ENCODE results near the gene ZNF423.
A peak's percentile ranks its signal among the peaks of the same experiment; 100 is the strongest.
"Not testable (repeated sequence)": the region's sequence is repeated elsewhere in the genome, so short reads cannot be mapped to it uniquely, and the experiment has no call there.

The ZNF423 gene

DNA sequence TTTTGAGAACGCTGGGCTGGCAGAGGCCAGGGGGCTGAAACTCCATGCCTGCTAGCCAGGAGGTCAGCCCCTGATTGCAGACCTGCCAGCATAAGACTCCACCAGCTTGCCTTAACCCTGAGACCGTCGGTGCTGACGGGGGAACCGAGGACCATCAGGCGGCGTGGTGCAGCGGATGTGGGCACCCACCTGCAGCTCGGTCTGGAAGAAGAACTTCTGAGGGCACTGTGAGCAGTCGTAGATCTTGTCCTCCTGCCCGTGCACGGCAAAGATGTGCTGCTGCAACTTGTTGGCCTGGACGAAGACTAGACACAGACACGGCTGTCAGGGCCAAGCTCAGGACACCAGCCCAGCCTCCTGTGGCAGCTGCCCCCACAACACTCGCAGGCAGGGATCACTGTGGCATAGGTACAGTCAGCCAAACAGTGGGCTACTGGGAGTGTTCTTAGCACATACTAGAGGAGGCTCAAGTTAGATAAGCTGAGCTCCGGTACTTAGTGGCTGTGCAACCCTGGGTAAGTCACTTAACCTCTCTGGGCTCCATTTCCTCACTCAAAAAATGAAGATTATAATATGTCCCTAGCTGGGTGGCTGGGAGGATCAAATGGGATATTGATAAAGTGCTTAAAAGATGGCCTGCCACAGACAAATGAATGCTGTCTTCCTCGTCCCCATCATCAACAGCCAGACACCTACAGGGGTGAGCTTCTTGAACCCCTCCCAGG lies 332.3 kb downstream of the ZNF423 start:
- no peak for DNase-seq

DNA sequence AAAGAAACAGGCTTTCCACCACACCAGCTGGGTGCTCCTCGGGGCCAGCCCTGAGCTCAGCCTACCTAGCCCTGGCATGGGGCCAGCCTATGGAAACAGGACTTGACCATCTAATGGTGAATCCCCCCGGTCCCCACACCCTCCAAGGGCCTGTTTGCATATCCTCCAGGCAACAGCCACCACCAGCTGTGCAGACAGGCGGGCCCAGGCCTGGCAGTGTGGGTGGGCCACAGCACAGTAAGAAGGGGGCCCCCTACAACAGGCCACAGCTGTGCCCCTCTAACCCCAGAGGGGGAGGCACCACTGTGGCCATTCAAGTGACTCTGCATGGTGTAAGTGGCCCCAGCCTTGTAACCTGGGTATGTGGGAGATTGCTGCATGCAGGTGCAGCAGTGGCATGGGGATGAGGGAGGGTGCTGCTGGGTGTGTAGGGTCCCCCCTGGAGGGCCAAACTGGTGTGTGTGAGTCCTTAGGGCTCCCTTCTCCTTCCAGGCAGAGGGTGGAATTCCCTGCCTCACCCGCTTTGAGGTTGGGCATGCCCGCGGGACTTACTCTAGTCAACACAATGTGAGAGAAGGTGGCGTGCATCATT lies 334.1 kb downstream of the ZNF423 start:
- DNase-seq = peak; percentile 44

DNA sequence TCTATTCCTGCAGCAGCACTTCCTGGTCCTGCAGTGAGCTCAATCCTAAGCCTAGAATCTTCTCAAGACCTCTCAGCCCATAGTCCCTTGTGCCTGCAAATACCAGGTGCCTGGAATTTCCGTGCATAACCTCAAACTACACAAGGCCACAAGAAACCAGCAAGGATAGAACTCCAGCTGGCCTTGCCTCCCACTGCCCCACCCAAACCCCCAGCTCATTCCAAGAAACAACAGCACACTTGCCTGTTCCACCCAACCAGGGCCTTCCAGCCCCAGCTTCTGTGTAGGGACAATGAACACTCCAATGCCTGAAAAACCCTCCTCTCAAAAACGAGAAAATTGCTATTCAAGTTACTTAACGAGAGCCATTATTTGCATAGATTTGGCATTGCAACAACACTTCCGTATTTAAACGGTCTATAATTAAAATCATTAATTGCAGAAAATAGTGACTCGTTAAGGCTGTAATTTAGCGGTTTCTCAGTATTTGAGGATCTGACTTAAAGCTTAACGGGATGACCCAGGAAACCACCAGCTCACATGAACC lies 335.3 kb downstream of the ZNF423 start:
- no peak for DNase-seq

DNA sequence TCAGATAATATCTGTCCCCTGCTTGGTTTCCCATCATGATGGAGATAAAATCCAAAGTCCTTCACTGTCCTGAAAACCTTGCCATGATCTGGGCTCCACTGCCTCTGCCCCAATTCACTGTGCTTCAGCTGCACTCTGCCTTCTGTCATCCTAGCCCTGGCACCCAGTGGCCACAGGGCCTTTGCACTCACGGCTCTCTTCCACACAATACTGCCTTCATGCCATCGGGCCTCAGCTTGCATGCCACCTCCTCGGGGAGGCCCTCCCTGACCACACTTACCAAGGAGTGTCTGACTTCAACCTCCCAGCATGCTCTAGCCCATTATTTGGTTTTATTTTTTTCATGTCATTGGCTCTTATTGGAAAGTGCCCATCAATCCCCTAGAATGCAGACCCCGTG lies 336.2 kb downstream of the ZNF423 start:
- no peak for DNase-seq

DNA sequence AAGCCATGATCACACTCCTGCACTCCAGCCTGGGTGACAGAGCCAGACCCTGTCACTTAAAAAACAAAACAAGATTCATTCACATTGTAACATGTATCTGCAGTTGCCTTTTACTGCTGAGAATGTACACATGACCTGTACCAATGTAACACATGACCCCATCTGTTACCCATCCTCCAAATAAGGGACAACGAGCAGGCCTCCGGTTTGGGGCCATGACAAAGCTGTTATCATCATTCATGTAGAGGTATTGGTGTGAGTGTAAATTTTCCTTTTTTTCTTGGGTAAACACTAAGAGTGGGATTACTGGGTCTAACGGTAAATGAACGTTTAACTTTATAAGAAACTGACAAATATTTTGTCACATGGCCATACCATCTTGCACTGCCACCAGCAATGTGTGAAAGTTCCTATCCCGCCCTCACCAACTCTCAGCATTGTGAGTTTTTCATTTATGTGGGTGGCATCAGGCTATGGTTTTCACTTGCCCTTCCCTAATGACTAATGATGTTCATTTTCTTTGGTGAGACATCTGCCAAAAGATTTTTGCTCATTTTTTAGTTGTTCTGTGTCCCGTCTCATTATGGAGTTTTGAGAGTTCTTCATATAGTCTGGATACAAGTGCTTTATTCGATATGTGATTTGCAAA lies 336.8 kb downstream of the ZNF423 start:
- DNase-seq = no peak

DNA sequence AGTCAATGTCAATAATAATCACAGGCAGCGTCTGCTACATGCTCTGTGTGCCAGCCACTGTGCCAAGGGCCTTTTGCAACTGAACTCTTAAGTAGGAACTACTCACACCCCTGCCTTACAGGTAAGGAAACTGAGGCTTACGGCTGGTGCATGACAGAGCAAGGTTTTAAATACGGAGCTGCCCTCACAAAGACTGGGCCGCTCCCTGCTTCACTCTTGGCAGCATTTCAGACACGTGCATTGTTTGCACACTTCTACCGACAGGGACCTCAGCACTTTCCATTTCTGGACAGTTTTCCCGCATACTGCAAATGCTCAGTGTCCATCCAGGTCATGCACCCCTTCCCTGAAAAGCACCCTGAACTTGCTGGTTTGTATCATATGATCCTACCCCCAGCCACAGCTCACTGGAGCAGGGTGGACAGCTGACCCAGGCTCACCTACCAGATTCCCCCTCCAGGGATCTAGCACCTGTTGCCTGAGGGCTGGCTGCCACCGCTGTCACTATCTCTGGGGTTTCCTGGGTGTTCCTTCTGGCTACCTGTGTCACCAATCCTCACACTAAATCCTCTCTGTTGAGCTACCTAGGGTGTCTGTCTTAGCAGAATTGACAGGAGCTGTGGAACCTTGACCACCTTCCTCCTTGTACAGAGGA lies 339.4 kb downstream of the ZNF423 start:
- peak; percentile 19 for DNase-seq

DNA sequence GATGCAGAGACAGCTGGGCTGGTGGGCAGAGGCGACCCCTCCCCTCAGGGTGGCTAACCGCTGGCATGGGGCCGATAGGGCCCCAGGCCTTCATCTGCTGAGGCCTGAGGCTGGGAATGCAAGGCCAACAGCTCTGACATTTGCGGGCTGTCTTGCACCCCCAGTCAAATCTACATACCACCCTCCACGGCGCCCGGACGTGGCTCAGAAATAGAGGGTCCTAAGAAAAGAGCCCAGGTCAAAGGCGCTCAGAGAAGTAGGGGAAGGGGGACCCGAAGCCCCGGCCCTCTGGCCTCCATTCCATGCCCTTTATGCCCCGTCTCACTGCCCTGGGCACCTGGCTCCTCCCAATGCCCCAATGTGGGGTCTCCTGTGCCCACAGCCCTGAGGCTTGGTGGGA lies 340.1 kb downstream of the ZNF423 start:
- no peak for DNase-seq

DNA sequence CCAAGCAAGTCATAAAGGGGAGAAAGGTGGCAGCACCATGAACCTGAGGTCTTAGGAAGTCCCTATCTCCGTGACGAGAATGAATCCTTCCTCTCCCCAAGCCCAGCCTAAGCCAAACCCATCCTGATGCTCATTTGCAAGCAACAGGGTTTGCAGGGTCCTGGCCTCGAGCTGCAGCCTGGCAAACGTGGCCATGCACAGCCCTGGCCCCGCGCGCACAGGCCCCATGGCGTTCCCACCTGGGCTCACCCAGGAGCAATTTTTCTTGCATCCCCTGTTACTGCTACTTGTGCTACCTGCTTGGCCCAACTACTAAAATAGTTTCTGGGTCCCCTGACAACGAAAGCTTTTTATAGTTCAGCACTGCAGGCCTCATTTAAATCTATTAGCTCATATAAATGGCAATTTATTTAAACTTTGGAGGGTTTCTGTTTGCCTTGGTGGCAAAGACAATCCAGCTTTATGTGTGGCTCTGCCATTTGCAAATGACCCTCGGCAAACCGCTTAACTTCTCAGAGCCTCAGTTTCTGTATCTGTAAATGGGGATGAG lies 340.8 kb downstream of the ZNF423 start:
- no peak for DNase-seq

DNA sequence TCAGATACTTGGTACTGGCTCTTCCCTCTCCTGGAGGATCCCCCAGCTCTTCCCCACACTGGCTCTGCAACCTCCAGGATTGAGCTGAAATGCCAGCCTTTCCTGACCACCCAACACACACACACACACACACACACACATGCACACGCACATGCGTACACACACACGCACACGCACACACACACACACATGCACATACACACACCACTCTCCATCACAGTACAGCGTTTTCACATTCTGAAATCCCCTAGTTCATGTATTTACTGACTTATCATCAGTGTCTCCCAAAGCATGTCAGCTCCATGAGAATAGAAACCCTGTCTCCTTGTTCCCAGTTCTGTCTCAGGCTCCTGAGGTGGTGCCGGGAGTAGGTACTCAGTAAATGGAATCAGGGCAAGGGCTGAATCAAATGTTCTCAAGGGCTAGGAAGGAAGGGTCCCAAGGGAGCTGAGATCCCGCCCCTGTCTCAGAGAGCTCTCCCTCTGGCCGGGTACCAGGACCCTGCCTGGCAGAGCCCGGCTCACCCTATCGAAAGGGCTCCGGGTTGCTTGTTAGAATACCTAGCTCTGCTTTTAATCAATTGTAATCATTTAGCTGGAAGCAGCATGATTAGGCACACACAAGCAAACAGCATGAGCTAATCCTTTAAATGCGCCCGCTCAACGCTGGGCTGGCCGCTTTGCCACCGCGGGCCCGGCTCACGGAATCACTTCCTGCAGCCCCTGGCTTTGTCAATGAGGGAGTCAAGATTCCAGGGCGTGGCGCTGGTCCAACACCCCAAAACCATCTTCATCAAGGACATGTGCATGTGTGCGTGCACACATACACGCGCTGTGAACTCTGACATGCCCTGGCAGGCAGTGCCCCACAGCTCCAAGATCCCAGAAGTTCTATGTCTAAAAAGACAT lies 341.6 kb downstream of the ZNF423 start:
- no peak for DNase-seq

DNA sequence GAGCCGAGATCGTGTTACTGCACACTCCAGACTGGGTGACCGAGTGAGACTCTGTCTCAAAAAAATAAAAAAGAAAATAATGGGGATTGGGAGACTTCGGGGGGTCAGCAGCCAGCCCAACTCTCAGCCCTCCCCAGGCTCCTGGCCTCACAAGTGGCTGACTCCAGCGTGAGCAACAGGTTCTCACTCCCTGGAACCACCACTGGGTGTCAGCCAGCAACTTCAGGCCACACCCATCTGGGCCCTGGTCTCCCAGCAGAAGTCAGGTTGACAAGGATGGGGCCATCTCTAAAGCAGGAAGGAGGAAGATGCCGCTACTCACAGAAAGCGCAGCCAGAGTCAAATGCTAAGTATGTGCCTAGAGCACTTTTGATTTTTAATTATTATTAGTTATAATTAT lies 342.9 kb downstream of the ZNF423 start:
- peak; percentile 73 for DNase-seq

DNA sequence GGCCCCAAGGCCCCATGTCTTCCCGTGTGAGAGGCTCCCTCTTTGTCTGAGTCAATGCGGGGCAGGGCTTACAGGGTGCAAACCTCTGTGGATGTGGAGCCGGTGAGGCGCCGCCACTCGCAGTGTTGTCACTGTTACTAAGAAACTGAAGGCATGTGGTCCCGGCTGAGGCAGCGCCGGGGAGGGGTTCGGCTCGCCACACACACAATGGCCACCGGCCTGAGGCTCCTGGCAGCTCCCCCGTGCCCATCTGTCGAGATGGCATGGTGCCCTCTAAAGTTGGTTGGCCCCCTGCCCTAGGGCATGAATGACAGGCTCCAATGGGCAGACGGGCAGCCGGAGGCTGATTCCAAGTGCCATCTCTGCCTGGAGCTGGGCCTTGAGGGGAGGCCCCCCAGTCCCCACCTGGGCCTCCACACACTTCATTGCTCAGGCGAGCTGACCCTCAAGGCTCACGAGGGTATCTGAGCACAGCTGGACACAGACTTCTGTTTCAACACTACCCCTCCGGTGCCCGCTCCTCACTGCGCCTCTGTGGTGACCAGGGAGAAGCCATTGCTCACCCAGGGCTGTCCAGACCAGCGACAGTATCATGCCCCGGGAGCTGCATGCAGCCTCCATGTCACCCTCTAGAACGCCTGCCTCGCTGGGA lies 345.1 kb downstream of the ZNF423 start:
- DNase-seq = no peak

DNA sequence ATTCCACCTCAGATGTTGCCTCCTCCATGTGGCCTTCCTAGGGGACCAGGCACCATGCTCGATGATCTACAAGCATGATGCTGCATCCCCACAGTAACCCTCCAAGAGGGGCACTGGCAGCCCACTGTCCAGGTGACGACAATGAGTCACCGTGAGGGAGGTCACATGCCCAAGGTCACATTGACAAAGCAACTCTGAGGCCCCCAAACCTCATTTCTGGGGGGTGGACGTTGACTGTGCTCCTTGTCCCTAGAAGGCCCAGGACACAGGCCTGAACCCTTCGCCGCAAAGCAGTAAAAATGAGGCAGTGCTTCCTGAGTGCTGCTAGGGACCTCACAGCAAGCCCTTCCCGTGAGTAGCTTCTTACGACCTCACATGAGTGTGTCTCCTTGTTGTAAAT lies 345.8 kb downstream of the ZNF423 start:
- DNase-seq = no peak

DNA sequence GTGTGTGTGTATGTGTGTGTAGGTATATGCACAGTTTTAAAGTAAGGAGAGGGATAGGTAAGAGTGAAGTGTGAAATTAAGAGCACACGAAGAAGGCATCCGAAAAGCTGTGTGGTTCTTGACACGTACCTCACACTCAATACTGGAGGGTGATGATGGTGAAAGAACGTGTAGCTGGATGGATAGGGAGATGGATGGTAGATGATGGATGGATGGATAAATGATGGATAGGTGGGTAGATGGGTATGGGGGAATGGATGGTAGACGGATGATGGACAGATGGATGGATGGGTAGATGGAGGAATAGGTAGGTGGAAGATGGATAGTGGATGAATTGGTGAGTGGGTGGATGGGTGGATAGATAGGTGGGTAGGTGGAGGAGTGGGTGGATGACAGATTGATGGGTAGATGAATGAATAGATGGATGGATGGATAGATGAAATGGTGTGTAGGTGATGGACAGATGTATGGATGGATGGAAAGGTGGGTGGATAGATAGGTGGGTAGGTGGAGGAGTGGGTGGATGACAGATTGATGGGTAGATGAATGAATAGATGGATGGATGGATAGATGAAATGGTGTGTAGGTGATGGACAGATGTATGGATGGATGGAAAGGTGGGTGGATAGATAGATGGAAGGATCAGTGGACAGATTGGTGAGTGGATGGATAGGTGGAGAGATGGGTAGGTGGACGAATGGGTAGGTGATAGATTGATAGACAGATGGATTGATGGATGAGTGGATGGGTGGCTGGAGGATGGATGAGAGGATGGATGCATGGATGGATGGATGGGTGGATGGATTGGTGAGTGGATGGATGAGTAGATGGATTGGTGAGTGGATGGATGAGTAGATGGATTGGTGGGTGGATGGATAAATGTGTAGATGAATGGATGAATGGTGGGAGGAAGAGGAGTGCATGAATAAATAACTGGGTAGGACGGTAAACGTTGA lies 349.6 kb downstream of the ZNF423 start:
- DNase-seq = not testable (repeated sequence)

DNA sequence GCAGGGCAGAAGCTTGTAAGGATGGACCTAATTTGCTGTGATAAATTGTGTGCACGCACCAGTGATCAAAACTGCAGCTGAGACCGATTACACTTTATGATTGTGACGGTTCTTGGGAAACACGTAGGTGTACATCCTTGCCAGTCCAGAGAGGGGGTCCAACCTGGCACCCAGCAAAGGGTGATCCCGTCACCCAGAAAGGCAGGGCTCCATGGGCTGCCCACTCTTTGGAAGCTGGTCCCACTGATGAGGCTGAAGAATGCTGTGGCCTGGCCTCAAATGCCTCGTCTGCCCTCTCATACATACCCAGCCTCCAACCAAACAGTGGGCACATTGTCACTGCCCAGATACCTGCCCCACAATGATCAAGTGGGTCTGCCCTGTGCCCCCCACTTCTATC lies 350.4 kb downstream of the ZNF423 start:
- no peak for DNase-seq

DNA sequence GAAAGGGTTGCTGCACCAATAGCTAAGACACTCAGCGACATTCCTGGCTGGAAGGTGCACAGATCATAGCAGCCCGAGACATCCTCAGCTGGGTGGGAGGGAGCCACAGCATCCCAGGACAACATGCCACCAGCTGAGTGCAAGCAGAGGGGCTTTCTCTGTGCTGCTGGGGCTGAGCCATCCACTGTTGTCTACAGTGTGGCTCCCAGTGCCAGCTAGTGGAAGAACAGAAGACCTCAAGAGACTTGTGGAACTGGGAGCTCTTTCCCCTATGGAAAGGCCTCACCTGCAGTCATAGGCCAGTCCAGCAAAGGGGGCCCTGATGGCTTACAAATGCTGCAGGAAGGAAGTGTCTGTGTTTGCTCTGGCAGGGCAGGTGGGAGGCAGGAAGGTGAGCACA lies 351.3 kb downstream of the ZNF423 start:
- peak; percentile 52 for DNase-seq

DNA sequence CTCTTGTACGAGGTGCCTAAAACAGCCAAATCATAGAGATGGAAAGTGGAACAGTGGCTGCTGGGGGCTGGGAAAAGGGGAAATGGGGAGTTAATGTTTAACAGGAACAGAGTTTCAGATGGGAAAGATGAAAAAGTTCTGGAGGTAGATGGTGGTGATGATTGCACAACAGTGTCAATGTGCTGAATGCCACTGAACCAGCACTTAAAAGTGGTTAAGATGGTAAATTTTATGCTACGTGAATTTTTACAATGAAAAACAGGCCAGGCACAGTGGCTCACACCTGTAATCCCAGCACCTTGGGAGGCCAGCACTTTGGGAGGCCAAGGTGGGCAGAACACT lies 351.9 kb downstream of the ZNF423 start:
- DNase-seq = no peak

DNA sequence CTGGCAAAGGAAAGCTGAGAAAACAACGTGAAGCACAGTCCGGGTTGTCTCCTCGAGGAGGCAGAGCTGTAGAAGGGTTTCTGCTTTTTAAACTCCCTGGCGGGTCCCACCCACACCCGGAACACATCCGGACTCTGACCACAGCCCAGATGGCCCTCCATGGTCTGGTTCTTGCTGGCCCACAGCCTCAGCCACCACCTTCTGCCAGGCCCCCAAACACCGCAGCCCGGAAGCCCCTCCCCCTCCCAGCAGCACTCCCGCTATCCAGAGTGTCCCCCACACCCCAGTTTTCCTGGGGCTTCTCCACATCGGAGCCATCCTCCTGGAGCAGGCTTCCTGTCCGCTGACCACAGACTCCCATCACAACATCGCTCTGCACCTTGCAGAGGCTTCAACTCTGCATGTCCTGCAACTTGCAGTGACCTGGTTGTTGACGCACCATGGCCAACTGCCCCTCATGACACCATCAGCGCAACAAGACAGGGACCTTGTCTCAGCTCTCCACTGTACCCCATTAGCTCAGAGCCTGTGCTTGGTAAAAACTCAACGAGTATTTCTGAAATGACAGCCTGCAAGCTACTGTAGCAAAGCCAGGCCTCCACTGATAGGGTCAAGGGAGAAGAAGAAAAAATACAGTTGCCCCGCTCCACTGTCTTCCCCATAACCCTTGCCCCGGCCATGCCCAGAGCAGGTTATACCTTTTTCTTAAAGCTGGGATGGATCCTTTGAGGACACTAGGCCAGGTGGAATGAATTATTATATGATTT lies 352.5 kb downstream of the ZNF423 start:
- DNase-seq = no peak

DNA sequence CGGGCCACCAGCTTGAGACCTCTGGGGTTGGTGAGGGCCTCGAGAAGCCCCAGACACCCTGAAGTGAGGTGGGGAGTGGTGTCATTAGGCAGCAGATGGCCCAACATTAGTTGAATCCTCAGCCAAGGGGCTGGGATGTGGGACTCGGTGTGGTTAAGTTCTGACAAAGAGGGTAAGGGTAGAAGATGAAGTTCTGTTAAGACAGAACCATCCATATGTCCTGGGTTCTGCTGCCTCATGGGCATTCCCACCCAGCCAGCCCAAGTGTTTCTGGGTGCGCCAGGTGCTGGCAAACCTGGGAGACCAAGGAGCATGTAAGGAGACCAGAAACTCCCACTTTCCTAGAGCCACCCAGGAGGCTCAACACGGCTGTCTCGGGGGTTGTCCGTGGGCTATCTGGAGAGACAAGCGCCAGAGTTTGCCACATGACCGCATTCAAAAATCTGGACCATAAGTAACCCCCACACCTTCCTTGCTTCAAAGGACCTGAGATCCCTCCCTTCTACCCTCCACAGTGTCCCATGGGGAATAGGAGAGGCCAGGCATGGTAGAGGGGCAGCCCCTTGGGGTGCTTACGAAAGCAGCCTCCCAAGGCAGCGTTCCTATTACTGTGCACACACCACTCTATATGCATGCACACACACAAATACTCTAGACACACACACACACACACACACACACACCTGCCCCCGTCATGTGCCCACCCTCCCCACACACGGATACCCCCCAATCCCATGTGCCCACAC lies 353.6 kb downstream of the ZNF423 start:
- no peak for DNase-seq

Measured in NCI-H146 (cell line).